Vagina (tissue), 2 donors: ENCODE data around the gene HEMK1. TPM values are rescaled to one million over a fixed set of nuclear protein-coding genes. Genes with fewer than 3 reads are reported as not detected.

Source experiments
- DNase-seq, 2 donors: peaks; one replicate each; pipeline ENCODE4 v3.0.0-alpha.2; 2017; ENCODE audit errors: extremely low spot score in 2 of 2
- H3K27ac ChIP-seq: fragments of 200-600 bp; sonication (generic); one replicate; pipeline ENCODE4 v1.5.1; 2019
- H3K27me3 ChIP-seq: fragments of 200-600 bp; sonication (generic); one replicate; pipeline ENCODE4 v1.5.1; 2019
- H3K36me3 ChIP-seq, 2 donors: fragments of 200-600 bp; sonication (generic); one replicate each; pipeline ENCODE4 v1.5.1; 2017 to 2019
- H3K4me1 ChIP-seq: fragments of 200-600 bp; sonication (generic); one replicate; pipeline ENCODE4 v1.5.1; 2019
- H3K4me3 ChIP-seq, 2 donors: fragments of 200-600 bp; sonication (generic); 1 replicate in 1 of 2; 2 replicates in 1 of 2; pipeline ENCODE4 v1.5.1; 2016 to 2019
- H3K9me3 ChIP-seq: fragments of 200-600 bp; sonication (generic); one replicate; pipeline ENCODE4 v1.5.1; 2019
- POLR2A ChIP-seq, 2 donors: fragments of 450-650 bp; IDR thresholded peaks; one replicate each; pipeline ENCODE4 v1.6.1; 2017; ENCODE audit warnings: antibody characterized with exemption in 2 of 2, mild to moderate bottlenecking in 2 of 2, moderate library complexity in 2 of 2
- POLR2AphosphoS5 ChIP-seq, 2 donors: sonication (generic); formaldehyde crosslinking; IDR thresholded peaks; one replicate each; pipeline ENCODE4 v1.9.0; 2017; ENCODE audit warnings: antibody characterized with exemption in 2 of 2, mild to moderate bottlenecking in 2 of 2, low read depth in 1 of 2; ENCODE audit not compliant: insufficient read depth in 1 of 2
- intact Hi-C: fragments of 100-400 bp; cut with DNase I; formaldehyde crosslinking; loops from one replicate; pipeline ENCODE4 v1.15.1; 2023
- total RNA-seq: library from RNA; depleted of rRNA; stranded (reverse); fragments of >200 nt; gene quantifications from one replicate; pipeline ENCODE4 v1.2.3, GENCODE V29; 2016
- TF ChIP-seq, protein P1 (sequence below), 3 experiments: fragments of 450-650 bp in 2 of 3; fragments of 200-600 bp in 1 of 3; sonication (generic) in 1 of 3; IDR thresholded peaks; one replicate each; pipeline ENCODE4 v1.5.1; 2017 to 2019; ENCODE audit warnings: antibody characterized with exemption in 3 of 3, mild to moderate bottlenecking in 2 of 3, moderate library complexity in 2 of 3

Gene HEMK1
- total RNA-seq, 1 donor from 2014 or later = 3.4 TPM

DNA sequence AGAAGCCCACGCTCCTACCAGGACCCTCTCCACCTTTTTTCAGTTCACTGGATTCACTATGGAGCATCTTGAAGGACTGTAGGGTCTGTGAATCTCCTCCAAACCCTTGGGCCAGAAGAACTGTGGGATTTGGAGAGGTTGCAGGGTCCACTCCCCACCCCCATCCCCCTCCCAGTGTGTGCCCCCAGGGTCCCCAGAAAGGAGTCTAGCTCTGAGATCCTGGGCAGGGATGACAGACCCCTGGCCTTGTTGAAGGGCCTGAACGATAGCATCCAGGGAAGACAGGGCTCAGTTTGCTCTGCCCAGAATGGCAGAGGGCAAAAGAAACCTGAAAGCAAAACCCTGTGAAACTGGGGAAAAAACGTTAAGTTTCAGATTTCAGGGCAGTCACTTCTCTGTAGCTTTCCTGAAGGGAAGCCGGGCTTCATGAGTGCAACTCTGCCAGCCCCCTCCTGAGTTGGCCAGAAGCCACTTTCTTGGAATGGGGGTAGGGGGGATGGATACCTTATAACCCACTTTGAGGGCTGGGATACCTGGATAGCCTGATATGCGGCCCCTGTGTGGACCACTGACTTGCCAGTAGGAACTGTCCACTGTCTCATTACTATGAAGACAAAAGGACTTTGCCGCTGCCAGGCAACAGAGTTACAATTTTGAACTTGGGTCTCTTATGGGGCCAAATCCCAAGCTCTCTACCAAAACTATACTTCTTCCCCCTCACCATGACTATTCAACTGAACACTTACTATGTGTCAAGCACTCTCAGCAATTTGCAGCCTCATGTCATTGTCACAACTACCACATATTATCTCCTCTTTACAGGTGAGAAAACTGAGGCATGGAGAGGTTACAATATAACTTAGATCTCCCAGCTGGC lies 43.9 kb downstream of the HEMK1 start:
- Histone ChIP-seq H3K27me3 (no peaks in the 10 kb centered on the region), H3K36me3 (no peaks in the 10 kb centered on the region), H3K9me3 (no peaks in the 10 kb centered on the region), H3K27ac (peak overlapping the region; percentile 91), H3K4me1 (peaks cover 62% of the 10 kb centered on the region), H3K4me3 (no peak overlapping the region)
- TF ChIP-seq POLR2AphosphoS5 (IDR thresholded peaks at IDR 0.05; ENCODE audit: insufficient read depth in 1 of 2, low read depth in 1 of 2) (no peak), POLR2A (IDR thresholded peaks at IDR 0.05) (no peak)
- TF ChIP-seq, protein P1, sequence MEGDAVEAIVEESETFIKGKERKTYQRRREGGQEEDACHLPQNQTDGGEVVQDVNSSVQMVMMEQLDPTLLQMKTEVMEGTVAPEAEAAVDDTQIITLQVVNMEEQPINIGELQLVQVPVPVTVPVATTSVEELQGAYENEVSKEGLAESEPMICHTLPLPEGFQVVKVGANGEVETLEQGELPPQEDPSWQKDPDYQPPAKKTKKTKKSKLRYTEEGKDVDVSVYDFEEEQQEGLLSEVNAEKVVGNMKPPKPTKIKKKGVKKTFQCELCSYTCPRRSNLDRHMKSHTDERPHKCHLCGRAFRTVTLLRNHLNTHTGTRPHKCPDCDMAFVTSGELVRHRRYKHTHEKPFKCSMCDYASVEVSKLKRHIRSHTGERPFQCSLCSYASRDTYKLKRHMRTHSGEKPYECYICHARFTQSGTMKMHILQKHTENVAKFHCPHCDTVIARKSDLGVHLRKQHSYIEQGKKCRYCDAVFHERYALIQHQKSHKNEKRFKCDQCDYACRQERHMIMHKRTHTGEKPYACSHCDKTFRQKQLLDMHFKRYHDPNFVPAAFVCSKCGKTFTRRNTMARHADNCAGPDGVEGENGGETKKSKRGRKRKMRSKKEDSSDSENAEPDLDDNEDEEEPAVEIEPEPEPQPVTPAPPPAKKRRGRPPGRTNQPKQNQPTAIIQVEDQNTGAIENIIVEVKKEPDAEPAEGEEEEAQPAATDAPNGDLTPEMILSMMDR (IDR thresholded peaks at IDR 0.05) = no peak
- DNase-seq = no peak
- intact Hi-C loops = loop anchor here (1.0 kb wide), 1 partner anchor 42 kb away; no protein-coding TSS in a partner anchor

DNA sequence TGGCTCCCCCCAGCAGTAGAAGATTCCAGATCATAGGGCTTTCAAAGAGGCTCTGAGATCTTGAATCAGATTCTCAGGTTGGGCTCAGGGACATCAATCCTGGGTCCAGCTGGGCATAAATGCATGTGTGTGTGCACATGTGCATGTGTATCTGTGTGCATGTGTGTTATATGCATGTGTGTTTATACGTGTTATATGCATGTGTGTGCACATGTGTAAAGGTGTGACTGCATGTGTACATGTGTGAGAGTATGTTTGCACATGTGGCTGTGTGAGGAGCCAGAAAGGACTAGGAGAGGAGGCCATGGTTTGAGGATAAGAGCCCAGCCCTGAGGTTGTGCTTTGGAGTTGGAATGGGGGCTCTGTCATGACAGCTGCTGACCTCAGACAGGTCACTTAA lies 45.9 kb downstream of the HEMK1 start:
- H3K27me3 ChIP-seq = no peaks in the 10 kb centered on the region
- DNase-seq = no peak
- no peak overlapping the region for H3K4me3 ChIP-seq
- peaks cover 61% of the 10 kb centered on the region for H3K4me1 ChIP-seq
- TF ChIP-seq, protein P1 (IDR thresholded peaks at IDR 0.05) = no peak
- TF ChIP-seq POLR2A (IDR thresholded peaks at IDR 0.05) = no peak
- no peak for TF ChIP-seq POLR2AphosphoS5 (IDR thresholded peaks at IDR 0.05; ENCODE audit: insufficient read depth in 1 of 2, low read depth in 1 of 2)
- intact Hi-C loops = loop anchor here (5.0 kb wide), 2 partner anchors 772 to 817 kb away; partner anchors contain the start of gene MANF
- H3K9me3 ChIP-seq = no peaks in the 10 kb centered on the region
- no peaks in the 10 kb centered on the region for H3K36me3 ChIP-seq
- no peak overlapping the region for H3K27ac ChIP-seq

DNA sequence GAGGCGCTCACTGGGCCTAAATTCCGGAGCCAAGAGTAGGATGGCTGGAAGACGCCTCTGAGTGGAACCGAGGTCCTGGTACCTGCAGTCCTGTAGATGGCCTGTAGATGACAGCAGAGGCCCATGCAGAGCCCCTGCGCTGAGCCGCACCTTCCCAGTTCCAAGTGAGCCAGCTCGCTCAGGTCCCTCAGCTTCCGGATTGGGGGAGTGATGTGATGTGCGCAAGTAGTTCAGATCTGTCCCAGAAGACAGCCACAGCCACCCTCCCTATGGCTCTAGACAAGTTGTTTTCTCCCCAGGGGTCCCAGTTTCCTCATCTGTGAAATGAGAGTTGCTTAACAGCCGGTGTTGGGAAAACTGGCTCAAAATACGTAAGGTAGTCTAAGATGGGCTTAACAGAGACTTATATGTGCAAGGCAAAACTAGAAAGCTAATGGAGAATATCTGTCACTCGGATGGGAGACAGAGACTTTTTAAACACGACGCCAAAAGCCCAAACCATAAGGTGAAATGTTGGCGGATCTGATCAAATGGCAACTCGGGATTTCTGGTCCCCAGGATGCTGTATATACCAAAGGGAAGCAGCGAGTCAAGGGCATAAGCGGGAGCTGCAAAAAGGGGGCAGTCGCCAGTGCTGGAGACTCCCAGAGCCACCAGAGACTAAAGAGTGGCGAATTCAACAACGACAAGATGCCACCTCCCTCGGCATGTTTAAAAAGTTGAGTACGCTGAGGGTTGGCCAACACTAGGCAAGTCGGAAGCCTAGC lies 46.9 kb downstream of the HEMK1 start:
- TF ChIP-seq POLR2AphosphoS5 (IDR thresholded peaks at IDR 0.05; ENCODE audit: insufficient read depth in 1 of 2, low read depth in 1 of 2) = peak in 1 of 2 donors; percentile 18
- no peak for TF ChIP-seq POLR2A (IDR thresholded peaks at IDR 0.05)
- TF ChIP-seq, protein P1 (IDR thresholded peaks at IDR 0.05) = peak; percentile 98
- no peak for DNase-seq
- Histone ChIP-seq H3K36me3 (no peaks in the 10 kb centered on the region), H3K27ac (peak overlapping the region; percentile 94), H3K27me3 (no peaks in the 10 kb centered on the region), H3K9me3 (no peaks in the 10 kb centered on the region), H3K4me3 (peak overlapping the region; percentile 83 to 98), H3K4me1 (peaks cover 57% of the 10 kb centered on the region)
- intact Hi-C loops = loop anchor here (5.0 kb wide), 2 partner anchors 771 to 816 kb away; partner anchors contain the start of gene MANF

DNA sequence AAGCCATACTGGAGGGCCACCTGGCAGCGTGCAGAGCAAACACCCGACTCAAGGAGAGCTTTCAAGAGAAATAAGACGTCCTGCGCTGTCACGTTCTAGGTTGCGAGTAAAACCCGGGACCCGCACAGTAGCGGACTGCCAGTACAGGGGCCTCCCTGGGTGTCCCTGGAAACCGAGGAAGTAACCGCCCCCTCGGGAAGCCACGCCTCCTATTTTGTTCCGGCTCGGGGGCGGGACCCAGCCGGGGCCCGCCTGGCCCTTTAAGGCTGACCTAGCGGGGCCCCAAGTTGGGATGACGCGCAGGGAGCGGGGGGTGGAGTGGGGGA lies 47.4 kb downstream of the HEMK1 start:
- intact Hi-C loops = loop anchor here (5.0 kb wide), 2 partner anchors 771 to 816 kb away; partner anchors contain the start of gene MANF
- peaks cover 54% of the 10 kb centered on the region for H3K4me1 ChIP-seq
- H3K27ac ChIP-seq = peak overlapping the region; percentile 94
- no peaks in the 10 kb centered on the region for H3K9me3 ChIP-seq
- no peaks in the 10 kb centered on the region for H3K27me3 ChIP-seq
- peak overlapping the region; percentile 83 to 98 for H3K4me3 ChIP-seq
- TF ChIP-seq POLR2A (IDR thresholded peaks at IDR 0.05) = peak in 1 of 2 donors; percentile 41
- TF ChIP-seq, protein P1 (IDR thresholded peaks at IDR 0.05) = no peak
- peak; percentile 57 to 65 for TF ChIP-seq POLR2AphosphoS5 (IDR thresholded peaks at IDR 0.05; ENCODE audit: insufficient read depth in 1 of 2, low read depth in 1 of 2)
- DNase-seq = no peak
- H3K36me3 ChIP-seq = no peaks in the 10 kb centered on the region
